ENCODE data around the gene KRTAP17-1. TPM values are rescaled to one million over a fixed set of nuclear protein-coding genes. Genes with fewer than 3 reads are reported as not detected.

The KRTAP17-1 gene
- polyA plus RNA-seq, 1 donor from 2014 or later, result not detected

Small RNAs within 50 kb of the gene (small RNA-seq; reads per million reads assigned to genes)
- 0 reads per million in 3 experiments for gene KRTAP9-10P

Other genes starting within 250 kb of the KRTAP17-1 start
- not detected in 2 replicates for gene KRTAP2-4, start 249.8 kb downstream of the KRTAP17-1 start, polyA plus RNA-seq
- gene KRTAP4-7, start 231.6 kb downstream of the KRTAP17-1 start, polyA plus RNA-seq, result not detected in 2 replicates
- gene KRTAP4-8, start 217.6 kb downstream of the KRTAP17-1 start, polyA plus RNA-seq, result not detected in 2 replicates
- not detected in 2 replicates for gene KRTAP4-16, start 213.5 kb downstream of the KRTAP17-1 start, polyA plus RNA-seq
- not detected in 2 replicates for gene KRTAP4-9, start 210.3 kb downstream of the KRTAP17-1 start, polyA plus RNA-seq
- gene KRTAP4-11, start 197.3 kb downstream of the KRTAP17-1 start, polyA plus RNA-seq, result not detected in 2 replicates
- not detected in 2 replicates for gene KRTAP4-12, start 191.5 kb downstream of the KRTAP17-1 start, polyA plus RNA-seq
- gene KRTAP4-6, start 175.2 kb downstream of the KRTAP17-1 start, polyA plus RNA-seq, result not detected in 2 replicates
- not detected in 2 replicates for gene KRTAP4-5, start 165.9 kb downstream of the KRTAP17-1 start, polyA plus RNA-seq
- not detected in 2 replicates for gene KRTAP4-4, start 155.0 kb downstream of the KRTAP17-1 start, polyA plus RNA-seq
- gene KRTAP4-3, start 147.5 kb downstream of the KRTAP17-1 start, polyA plus RNA-seq, result not detected in 2 replicates
- gene KRTAP4-2, start 137.5 kb downstream of the KRTAP17-1 start, polyA plus RNA-seq, result not detected in 2 replicates
- gene KRTAP4-1, start 130.8 kb downstream of the KRTAP17-1 start, polyA plus RNA-seq, result not detected in 2 replicates
- gene KRTAP9-1, start 125.8 kb downstream of the KRTAP17-1 start, polyA plus RNA-seq, result not detected in 2 replicates
- gene KRTAP9-2, start 89.1 kb downstream of the KRTAP17-1 start, polyA plus RNA-seq, result not detected in 2 replicates
- gene KRTAP9-3, start 83.3 kb downstream of the KRTAP17-1 start, polyA plus RNA-seq, result not detected in 2 replicates
- gene KRTAP9-8, start 77.7 kb downstream of the KRTAP17-1 start, polyA plus RNA-seq, result not detected in 2 replicates
- gene KRTAP9-4, start 66.0 kb downstream of the KRTAP17-1 start, polyA plus RNA-seq, result not detected in 2 replicates
- gene KRTAP9-9, start 60.3 kb downstream of the KRTAP17-1 start, polyA plus RNA-seq, result not detected in 2 replicates
- gene KRTAP9-6, start 50.3 kb downstream of the KRTAP17-1 start, polyA plus RNA-seq, result not detected in 2 replicates
- gene KRTAP9-7, start 40.0 kb downstream of the KRTAP17-1 start, polyA plus RNA-seq, result not detected in 2 replicates
- not detected in 2 replicates for gene KRTAP29-1, start 12.9 kb downstream of the KRTAP17-1 start, polyA plus RNA-seq
- not detected in 2 replicates for gene KRTAP16-1, start 6.4 kb downstream of the KRTAP17-1 start, polyA plus RNA-seq
- not detected in 2 replicates for gene KRT33A, start 35.1 kb upstream of the KRTAP17-1 start, polyA plus RNA-seq
- gene KRT33B, start 54.1 kb upstream of the KRTAP17-1 start, polyA plus RNA-seq, result not detected in 2 replicates
- gene KRT34, start 66.6 kb upstream of the KRTAP17-1 start, polyA plus RNA-seq, result not detected in 2 replicates
- not detected in 2 replicates for gene KRT31, start 81.9 kb upstream of the KRTAP17-1 start, polyA plus RNA-seq
- not detected in 2 replicates for gene KRT37, start 108.9 kb upstream of the KRTAP17-1 start, polyA plus RNA-seq
- gene KRT38, start 125.3 kb upstream of the KRTAP17-1 start, polyA plus RNA-seq, result not detected in 2 replicates
- gene KRT32, start 151.7 kb upstream of the KRTAP17-1 start, polyA plus RNA-seq, result not detected in 2 replicates
- not detected in 2 replicates for gene KRT35, start 165.4 kb upstream of the KRTAP17-1 start, polyA plus RNA-seq
- gene KRT36, start 174.2 kb upstream of the KRTAP17-1 start, polyA plus RNA-seq, result not detected in 2 replicates
- gene KRT13, start 189.9 kb upstream of the KRTAP17-1 start, polyA plus RNA-seq, result not detected in 2 replicates
- gene KRT15, start 203.2 kb upstream of the KRTAP17-1 start, polyA plus RNA-seq, result 0.09 TPM in 1 of 2 replicates, not detected in the other
- 0.56 and 1.6 TPM in 2 replicates for gene KRT19, start 212.6 kb upstream of the KRTAP17-1 start, polyA plus RNA-seq